Stimulated activated CD4-positive, alpha-beta T cell treated with anti-CD3 and anti-CD28 coated beads, Interleukin-1b, Interleukin-23, amount 100 ng/mL, for 48 hours (primary cell): ENCODE results near the gene OR5H14.
"Not testable (repeated sequence)": the region's sequence is repeated elsewhere in the genome, so short reads cannot be mapped to it uniquely, and the experiment has no call there.

Experiments
- DNase-seq: peaks from one replicate; pipeline ENCODE4 v3.0.0-alpha.2; 2020

OR5H14 gene

DNA sequence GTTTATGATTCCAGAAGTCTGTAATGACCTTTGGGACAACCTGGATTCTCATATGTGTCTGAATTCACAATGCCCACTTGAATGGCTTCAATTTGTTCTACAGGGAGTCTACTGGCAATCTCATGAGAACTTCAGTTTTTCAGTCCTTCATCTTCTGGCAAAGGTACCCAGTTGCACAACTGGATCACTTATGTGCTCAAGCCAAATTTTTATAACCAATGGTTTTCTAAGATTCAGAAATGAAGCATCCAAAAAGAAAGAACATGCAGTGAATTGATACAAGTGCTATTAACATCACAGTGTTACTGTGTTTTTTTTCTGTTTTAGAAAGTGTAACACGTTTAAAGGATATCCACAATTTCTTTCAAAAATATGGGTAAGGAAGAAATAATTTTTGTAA is at the start of gene OR5H14:
Gene OR5H14 (plus strand): TSS at position 301 of the 400 bp plus-strand sequence. CDS start 1,907 bp downstream, outside the sequence.
- DNase-seq = no peak

GRCh38 chr3:98099848-98100247 is 47.4 kb upstream of the OR5H14 start:
- DNase-seq = no peak

DNA sequence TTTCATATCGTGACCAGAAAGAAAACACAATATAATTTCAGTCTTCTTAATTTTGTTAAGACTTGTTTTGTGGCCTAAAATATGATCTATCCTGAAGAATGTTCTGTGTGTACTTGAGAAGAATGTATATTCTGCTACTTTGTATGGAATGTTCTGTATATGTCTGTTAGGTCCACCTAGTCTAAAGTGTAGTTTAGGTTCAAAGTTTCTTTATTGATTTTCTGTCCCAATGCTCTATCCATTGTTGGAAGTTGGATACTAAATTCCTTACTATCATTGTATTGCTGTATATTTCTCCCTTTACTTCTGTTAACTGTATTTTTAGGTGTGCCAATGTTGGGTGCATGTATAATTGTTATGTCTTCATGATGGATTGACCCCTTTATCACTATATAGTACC is 39.1 kb upstream of the OR5H14 start:
- no peak for DNase-seq

DNA sequence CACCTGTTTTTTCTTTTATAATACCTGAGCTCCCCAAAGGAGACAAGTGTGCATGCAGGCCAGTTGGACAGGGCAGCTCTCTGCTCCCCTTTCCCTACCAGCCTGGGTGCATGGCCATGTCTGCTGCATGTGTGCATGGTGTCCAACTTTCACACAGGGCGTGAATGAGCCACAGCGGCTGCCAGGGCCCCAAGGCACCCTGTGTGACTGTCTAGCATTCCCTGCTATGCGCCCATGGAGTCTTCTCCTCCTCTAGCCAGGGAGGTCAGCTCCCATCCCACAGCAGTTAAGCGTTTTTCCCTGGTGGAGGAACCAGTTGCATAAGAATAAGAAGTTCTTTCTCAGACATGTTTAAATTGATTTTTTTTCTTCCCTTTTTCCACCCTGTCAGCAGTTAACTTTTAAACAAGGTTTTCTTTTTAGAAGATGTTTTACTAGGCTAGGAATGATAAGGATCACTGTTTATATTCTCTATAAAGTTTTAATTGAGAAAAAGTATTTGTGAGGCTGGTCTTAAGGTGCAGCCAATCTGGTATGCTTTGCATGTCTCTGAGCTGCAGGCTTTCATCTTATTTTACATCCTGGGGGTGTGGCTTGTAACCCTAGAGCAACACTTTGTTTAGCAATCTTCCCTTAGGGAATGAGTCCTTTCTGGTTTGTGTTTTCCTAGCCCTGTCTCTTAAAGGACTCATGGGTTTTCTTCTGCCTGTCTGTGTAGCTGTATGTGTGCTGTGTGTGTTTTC is 37.3 kb upstream of the OR5H14 start:
- DNase-seq = no peak

DNA sequence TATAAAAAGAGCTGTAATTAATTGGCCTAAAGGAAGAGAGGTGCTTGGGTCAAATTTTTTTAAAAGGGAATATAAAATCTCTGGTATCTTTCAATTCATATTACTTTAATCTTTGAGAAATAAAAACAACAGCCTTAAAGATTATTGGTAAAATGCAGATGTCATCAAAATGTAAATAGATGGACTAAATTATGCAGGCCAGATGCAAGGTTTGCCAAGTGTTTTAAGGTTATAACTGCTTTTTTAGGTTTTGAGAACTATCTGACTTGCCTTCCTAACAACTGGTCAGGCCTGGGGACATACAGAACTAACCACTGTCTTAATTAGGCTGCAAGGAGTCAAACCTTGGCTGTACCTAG is 36.8 kb upstream of the OR5H14 start:
- no peak for DNase-seq

GRCh38 chr3:98114264-98114663 is 33.0 kb upstream of the OR5H14 start:
- DNase-seq = no peak

- no peak for DNase-seq
Observed at GRCh38 chr3:98115717-98116116, 31.6 kb upstream of the OR5H14 start.

- DNase-seq = no peak
Observed at GRCh38 chr3:98130421-98130820, 16.9 kb upstream of the OR5H14 start, which contains the start of gene OR5H1. OR5H1 (plus strand) TSS chr3:98130721; CDS start chr3:98132698, 1,977 bp downstream.

- DNase-seq = no peak
Observed at GRCh38 chr3:98136631-98137030, 10.6 kb upstream of the OR5H14 start.

DNA sequence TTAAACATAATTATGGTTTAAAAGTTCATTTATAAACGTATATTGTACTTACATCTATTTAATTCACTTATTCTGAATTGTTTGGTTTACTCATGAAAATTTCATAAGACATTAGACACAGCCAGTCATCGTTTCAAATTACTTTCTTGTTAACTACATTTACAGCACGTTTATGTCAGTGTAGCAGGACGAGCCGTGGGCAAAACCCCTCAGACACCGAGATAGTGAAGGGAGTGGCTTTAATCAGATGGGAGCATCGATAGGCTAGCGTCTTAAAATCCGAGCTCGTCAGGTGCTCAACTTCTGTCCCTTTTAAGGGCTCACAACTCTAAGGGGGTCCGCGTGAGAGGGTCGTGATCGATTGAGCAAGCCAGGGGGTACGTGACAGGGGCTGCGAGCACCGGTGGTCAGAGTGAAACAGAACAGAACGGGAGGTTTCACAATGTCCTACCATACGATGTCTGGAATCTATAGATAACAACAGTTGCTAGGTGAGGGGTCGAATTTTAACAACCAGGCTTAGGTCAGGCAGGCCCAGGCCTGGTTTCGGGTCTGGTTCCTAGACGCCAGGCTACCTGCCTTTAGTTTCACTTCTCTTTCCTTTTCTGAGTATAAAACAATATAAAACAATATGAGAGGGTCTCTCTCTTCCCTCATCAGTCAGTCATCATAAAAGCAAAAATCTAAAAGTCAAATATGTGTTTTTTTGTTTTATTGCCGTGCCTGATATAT is 9.3 kb upstream of the OR5H14 start:
- not testable (repeated sequence) for DNase-seq

- DNase-seq = no peak
Observed at GRCh38 chr3:98140531-98140930, 6.7 kb upstream of the OR5H14 start.

- DNase-seq = no peak
Observed at GRCh38 chr3:98148751-98149150, 1.5 kb downstream of the OR5H14 start.

DNA sequence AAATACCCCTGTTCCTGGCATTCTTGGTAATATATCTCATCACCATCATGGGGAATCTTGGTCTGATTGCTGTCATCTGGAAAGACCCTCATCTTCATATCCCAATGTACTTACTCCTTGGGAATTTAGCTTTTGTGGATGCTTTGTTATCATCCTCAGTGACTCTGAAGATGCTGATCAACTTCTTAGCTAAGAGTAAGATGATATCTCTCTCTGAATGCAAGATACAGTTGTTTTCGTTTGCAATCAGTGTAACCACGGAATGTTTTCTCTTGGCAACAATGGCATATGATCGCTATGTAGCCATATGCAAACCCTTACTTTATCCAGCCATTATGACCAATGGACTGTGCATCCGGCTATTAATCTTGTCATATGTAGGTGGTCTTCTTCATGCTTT is 2.2 kb downstream of the OR5H14 start:
- DNase-seq = not testable (repeated sequence)

DNA sequence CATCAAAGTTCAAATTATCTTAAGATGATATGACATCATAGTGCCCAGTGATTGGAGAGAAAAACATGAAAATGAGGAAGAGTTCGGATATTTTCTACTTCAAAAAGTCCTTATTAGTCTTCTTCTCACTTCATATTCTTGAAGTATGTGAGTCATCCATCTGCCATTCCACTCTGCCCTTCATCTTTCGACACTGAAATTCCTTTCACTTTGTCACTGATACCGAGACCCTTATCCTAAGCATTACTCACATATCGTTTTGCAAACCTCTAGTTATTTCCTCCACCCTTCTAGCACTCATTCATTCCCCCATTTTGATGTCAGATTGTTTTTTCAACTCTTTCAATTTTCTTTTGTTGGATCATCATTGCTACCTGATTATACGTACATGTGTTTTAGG is 4.0 kb downstream of the OR5H14 start:
- DNase-seq = no peak

DNA sequence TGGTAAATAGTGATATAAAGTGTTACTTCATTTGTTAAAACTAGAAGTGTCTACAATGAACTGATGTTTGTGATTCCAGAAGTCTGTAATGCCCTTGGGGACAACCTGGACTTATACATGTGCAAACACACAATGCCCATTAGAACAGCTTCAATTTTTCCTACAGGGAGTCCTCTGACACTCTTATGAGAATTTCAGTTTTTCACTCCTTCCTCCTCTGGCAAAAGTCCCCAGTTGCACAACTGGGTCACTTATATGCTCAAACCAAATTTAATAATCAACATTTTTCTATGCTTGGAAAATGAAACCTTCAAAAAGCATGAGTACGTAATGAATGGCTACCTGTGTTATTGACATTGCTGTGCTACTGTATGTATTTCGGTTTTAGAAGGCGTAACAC is 19.1 kb downstream of the OR5H14 start, which contains the start of gene OR5H15:
Gene OR5H15 (plus strand): TSS at position 301 of the 400 bp plus-strand sequence. CDS start 2,004 bp downstream, outside the sequence.
- DNase-seq = no peak

GRCh38 chr3:98171071-98171470 is 23.8 kb downstream of the OR5H14 start:
- DNase-seq = no peak

GRCh38 chr3:98172621-98173020 is 25.3 kb downstream of the OR5H14 start:
- no peak for DNase-seq

DNA sequence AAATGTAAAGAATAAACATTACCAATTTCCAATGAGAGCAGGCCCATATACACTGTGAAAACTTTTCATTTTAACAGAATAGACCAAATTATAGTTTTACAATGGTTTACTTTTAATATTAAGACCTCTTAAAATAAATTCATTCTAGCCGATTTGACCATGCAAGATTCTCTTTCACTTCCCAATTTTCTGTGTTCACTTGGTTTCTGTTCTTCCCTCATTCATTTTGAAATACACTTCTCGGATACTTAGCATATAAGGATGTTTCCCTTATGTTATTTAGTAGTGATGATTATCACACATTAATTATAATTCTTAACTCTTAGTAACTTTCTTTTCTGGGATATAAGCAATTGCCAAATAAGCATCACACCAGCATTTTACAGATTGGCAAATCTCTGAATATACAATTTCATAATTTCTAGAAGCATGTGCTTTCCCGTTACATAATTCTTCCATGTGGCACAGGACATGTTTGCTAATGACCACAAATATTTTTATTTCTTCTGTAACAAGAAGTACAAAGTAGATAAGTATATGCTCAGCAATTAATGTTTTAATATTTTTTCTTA is 33.1 kb downstream of the OR5H14 start:
- no peak for DNase-seq

- DNase-seq = no peak
Observed at GRCh38 chr3:98182196-98182595, 34.9 kb downstream of the OR5H14 start.

GRCh38 chr3:98185180-98185579 is 37.9 kb downstream of the OR5H14 start:
- DNase-seq = no peak

GRCh38 chr3:98188545-98188944 is 41.3 kb downstream of the OR5H14 start:
- DNase-seq = no peak

- DNase-seq = not testable (repeated sequence)
Observed at GRCh38 chr3:98190911-98191310, 43.6 kb downstream of the OR5H14 start.

- DNase-seq = not testable (repeated sequence)
Observed at GRCh38 chr3:98196293-98196692, 49.0 kb downstream of the OR5H14 start.

GRCh38 chr3:98199020-98199419 is 51.7 kb downstream of the OR5H14 start:
- no peak for DNase-seq
